ENCODE results near the gene PTX4. TPM values are rescaled to one million over a fixed set of nuclear protein-coding genes. Genes with fewer than 3 reads are reported as not detected.
"Not testable (repeated sequence)": the region's sequence is repeated elsewhere in the genome, so short reads cannot be mapped to it uniquely, and the experiment has no call there.

Gene PTX4
- total RNA-seq, 1 donor from 2014 or later: not detected

DNA sequence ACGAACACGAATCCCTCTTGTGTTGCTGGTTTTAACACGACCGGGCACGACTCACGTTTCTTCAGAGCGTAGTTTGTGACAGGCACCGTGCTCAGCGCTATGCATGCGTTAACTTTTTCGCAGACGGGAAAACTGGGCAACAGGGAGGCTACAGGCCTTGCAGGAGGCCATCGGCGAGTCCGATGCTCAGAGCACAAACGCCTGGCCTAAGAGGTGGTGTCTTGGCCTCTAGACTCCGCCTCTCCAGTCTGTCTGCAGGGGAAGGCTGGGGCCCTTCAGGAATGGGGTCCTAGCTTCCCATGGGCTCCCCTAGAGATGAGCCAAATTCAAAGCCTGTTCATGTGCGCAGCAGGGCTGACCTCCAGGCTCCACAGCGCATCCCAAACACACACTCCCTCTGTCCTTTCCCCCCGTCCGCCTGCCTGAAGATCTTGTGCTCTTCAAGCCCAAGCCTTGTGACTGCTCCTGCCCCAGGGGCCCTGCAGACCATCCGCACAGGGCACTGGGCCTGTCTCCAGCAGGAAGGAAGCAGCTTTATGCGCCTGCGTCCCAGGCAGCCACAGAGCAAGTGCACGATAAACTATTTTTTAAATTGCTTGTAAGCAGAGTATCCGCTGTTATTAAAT lies 17.1 kb downstream of the PTX4 start:
- Mint-ChIP-seq H3K4me1 (ENCODE audit: unreplicated experiment) (peaks cover 13% of the 10 kb centered on the region), H3K4me3 (peak overlapping the region; percentile 28), H3K9me3 (no peaks in the 10 kb centered on the region), H3K36me3 (no peaks in the 10 kb centered on the region), H3K27ac (peak overlapping the region; percentile 68), H3K27me3 (no peaks in the 10 kb centered on the region)
- TF ChIP-seq, protein P1, sequence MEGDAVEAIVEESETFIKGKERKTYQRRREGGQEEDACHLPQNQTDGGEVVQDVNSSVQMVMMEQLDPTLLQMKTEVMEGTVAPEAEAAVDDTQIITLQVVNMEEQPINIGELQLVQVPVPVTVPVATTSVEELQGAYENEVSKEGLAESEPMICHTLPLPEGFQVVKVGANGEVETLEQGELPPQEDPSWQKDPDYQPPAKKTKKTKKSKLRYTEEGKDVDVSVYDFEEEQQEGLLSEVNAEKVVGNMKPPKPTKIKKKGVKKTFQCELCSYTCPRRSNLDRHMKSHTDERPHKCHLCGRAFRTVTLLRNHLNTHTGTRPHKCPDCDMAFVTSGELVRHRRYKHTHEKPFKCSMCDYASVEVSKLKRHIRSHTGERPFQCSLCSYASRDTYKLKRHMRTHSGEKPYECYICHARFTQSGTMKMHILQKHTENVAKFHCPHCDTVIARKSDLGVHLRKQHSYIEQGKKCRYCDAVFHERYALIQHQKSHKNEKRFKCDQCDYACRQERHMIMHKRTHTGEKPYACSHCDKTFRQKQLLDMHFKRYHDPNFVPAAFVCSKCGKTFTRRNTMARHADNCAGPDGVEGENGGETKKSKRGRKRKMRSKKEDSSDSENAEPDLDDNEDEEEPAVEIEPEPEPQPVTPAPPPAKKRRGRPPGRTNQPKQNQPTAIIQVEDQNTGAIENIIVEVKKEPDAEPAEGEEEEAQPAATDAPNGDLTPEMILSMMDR (conservative IDR thresholded peaks at IDR 0.05): no peak
- DNase-seq (ENCODE audit: extremely low spot score, unreplicated experiment): peak; percentile 62

DNA sequence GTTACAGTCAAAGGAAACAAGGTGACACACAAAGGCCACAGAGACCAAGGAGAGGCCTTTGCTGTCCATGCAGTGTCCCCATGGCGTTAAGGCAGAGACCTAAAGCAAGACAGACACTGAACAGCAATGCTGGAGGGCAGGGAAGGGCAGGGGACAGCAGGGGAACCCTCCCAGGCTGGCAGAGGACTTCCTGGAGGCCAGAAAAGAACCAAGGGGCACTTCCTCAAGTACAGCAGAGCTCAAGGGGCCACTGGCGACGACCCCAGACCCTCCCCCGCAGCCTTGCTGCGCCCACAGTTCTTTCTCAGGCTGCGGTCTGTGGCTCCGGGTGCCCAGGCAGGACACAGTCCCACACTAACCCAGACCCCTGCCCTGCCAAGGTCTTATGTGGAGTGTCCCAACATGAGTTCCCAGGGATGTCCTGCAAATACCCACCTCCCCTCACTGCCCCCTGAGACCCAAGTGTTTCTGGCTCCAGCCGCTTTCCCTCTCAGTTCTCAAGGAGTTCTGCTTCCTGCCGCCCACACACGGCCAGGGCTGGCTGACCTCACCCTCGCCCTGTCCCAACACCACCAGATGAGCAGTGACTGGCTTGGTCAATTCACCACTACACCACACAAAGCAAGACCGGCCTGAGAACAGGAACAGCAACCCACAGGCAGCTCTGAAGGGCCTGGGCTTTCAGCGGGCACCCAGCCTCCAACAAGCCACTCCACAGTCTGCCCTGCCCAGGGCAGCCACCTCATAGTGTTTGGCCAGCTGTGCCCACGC lies 18.1 kb downstream of the PTX4 start:
- Mint-ChIP-seq H3K4me1 (ENCODE audit: unreplicated experiment) (peaks cover 13% of the 10 kb centered on the region), H3K4me3 (peak overlapping the region; percentile 44), H3K27ac (peak overlapping the region; percentile 62), H3K9me3 (no peaks in the 10 kb centered on the region), H3K27me3 (no peaks in the 10 kb centered on the region), H3K36me3 (no peaks in the 10 kb centered on the region)
- TF ChIP-seq, protein P1 (conservative IDR thresholded peaks at IDR 0.05): no peak
- DNase-seq (ENCODE audit: extremely low spot score, unreplicated experiment): peak; percentile 55

DNA sequence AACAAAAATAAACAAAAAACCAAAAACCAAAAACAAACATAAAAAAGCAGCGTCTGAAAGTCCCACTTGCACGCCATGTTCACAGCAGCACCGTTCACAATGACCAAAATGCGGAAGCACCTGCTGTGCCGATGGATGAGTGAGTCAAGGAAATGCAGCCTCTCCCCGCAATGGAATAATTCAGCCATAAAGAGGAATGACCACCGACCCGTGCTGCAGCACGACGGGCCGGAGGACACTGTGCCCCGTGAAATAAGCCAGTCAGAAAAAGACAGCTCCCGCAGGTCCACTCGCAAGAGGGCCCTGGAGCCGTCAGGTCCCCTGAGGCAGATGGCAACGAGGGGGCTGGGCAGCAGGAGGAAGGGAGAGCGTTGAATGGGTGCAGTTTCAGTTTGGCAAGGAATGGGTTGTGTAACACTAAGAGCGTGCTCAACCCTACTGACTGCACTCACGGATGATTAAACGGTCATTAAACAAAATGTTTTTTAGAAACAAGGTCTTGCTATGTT lies 19.0 kb downstream of the PTX4 start:
- peaks cover 13% of the 10 kb centered on the region for H3K4me1 Mint-ChIP-seq (ENCODE audit: unreplicated experiment)
- no peaks in the 10 kb centered on the region for H3K9me3 Mint-ChIP-seq
- TF ChIP-seq, protein P1 (conservative IDR thresholded peaks at IDR 0.05): no peak
- no peak overlapping the region for H3K27ac Mint-ChIP-seq
- DNase-seq (ENCODE audit: extremely low spot score, unreplicated experiment): no peak
- H3K4me3 Mint-ChIP-seq: no peak overlapping the region
- H3K36me3 Mint-ChIP-seq: no peaks in the 10 kb centered on the region
- no peaks in the 10 kb centered on the region for H3K27me3 Mint-ChIP-seq

DNA sequence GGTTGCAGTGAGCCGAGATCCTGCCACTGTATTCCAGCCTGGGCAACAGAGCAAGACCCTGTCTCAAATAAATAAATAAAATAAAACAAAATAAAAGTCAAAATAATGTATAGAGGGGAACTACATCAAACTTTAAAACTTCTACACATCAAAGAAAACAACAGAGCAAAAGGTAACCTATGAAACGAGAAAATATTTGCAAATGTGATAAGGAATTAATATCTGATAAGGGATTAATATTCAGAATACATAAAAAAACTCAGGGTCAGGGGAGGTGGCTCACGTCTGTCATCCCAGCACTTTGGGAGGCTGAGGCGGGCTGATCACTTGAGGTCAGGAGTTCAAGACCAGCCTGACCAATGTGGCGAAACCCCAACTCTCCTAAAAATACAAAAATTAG lies 19.6 kb downstream of the PTX4 start:
- H3K27me3 Mint-ChIP-seq, H3K9me3 Mint-ChIP-seq: not testable (repeated sequence)

DNA sequence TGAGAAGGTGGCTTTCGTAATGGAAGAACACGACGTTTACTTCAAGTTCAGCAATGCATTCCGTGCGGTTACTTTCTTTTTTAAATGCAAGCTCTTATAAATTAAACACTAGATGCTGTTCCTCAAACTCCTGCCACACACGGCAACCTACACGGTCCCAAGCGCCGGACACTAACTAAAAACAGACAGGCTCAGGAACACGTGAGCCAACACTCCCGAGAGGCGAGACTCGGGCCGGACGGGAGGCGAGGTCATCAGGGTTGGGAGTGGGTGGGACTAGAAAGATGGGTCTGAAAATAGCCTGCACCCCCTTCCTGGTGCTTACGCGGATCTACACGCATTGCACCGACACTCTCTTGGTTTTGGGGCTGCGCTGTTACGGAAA lies 20.3 kb downstream of the PTX4 start:
- no peak overlapping the region for H3K4me3 Mint-ChIP-seq
- no peaks in the 10 kb centered on the region for H3K27me3 Mint-ChIP-seq
- H3K9me3 Mint-ChIP-seq: no peaks in the 10 kb centered on the region
- TF ChIP-seq, protein P1 (conservative IDR thresholded peaks at IDR 0.05): no peak
- H3K27ac Mint-ChIP-seq: no peak overlapping the region
- H3K36me3 Mint-ChIP-seq: no peaks in the 10 kb centered on the region
- DNase-seq (ENCODE audit: extremely low spot score, unreplicated experiment): no peak
- peaks cover 13% of the 10 kb centered on the region for H3K4me1 Mint-ChIP-seq (ENCODE audit: unreplicated experiment)

More for the DNA sequence above, 19.6 kb downstream of the PTX4 start:
- not testable (repeated sequence) for H3K4me3 Mint-ChIP-seq; H3K27ac Mint-ChIP-seq; H3K36me3 Mint-ChIP-seq; DNase-seq (ENCODE audit: extremely low spot score, unreplicated experiment)
- peaks cover 13% of the 10 kb centered on the region for H3K4me1 Mint-ChIP-seq (ENCODE audit: unreplicated experiment)

DNA sequence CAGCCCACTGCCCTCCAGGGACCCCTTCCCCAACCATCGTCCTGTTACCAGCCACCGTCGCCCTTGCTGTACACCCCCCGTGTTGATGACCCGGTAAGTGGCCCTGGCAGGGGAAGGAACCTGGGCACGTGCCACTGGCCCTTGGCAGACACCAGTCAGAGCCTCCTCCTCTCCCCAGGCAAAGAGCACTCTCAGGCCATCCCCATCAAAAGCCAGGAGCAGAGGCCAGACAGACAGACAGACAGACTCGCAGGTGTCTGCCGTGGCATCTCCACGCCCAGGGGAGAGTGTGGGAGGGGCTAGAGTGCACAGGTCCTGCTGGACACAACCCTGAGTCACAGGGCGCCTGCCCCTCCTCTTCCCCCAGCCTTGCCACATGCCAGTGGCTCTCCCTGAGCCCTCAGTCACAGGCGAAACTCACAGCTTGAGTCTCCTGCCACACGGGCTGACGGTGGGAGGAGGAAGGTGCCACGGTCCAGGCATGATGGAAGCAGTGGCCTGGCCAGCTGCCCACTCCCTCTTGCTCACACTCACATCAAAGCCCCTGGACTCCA lies 21.7 kb downstream of the PTX4 start:
- no peaks in the 10 kb centered on the region for H3K27me3 Mint-ChIP-seq
- H3K36me3 Mint-ChIP-seq: no peaks in the 10 kb centered on the region
- H3K9me3 Mint-ChIP-seq: no peaks in the 10 kb centered on the region
- peaks cover 8% of the 10 kb centered on the region for H3K4me1 Mint-ChIP-seq (ENCODE audit: unreplicated experiment)
- TF ChIP-seq, protein P1 (conservative IDR thresholded peaks at IDR 0.05): no peak
- H3K27ac Mint-ChIP-seq: no peak overlapping the region
- no peak overlapping the region for H3K4me3 Mint-ChIP-seq
- DNase-seq (ENCODE audit: extremely low spot score, unreplicated experiment): peak; percentile 67
